ENCODE data around the gene GALNT1.
"Not testable (repeated sequence)": the region's sequence is repeated elsewhere in the genome, so short reads cannot be mapped to it uniquely, and the experiment has no call there.

GALNT1 gene

GRCh38 chr18:35581546-35581897, at the start of gene GALNT1:
Gene GALNT1, plus strand, starts transcription at chr18:35581740. Its CDS starts 72,923 bp downstream, at chr18:35654663.
- DNase-seq = no peak

GRCh38 chr18:35533916-35534405, 47.6 kb upstream of the GALNT1 start:
- no peak for DNase-seq

GRCh38 chr18:35535297-35535696, 46.2 kb upstream of the GALNT1 start:
- DNase-seq = no peak

GRCh38 chr18:35542356-35542755, 39.2 kb upstream of the GALNT1 start:
- no peak for DNase-seq

GRCh38 chr18:35547008-35547605, 34.4 kb upstream of the GALNT1 start:
- no peak for DNase-seq

- DNase-seq = no peak
Observed at GRCh38 chr18:35549564-35549963, 32.0 kb upstream of the GALNT1 start.

GRCh38 chr18:35553300-35553699, 28.2 kb upstream of the GALNT1 start:
- no peak for DNase-seq

- DNase-seq = not testable (repeated sequence)
Observed at GRCh38 chr18:35555538-35555937, 26.0 kb upstream of the GALNT1 start.

- no peak for DNase-seq
Observed at GRCh38 chr18:35559867-35560266, 21.7 kb upstream of the GALNT1 start.

GRCh38 chr18:35564795-35565453, 16.6 kb upstream of the GALNT1 start:
- no peak for DNase-seq

- no peak for DNase-seq
Observed at GRCh38 chr18:35566019-35566418, 15.5 kb upstream of the GALNT1 start.

GRCh38 chr18:35570182-35570581, 11.4 kb upstream of the GALNT1 start:
- no peak for DNase-seq

- no peak for DNase-seq
Observed at GRCh38 chr18:35571138-35571537, 10.4 kb upstream of the GALNT1 start.

GRCh38 chr18:35572644-35573043, 8.9 kb upstream of the GALNT1 start:
- DNase-seq = no peak

GRCh38 chr18:35573531-35573930, 8.0 kb upstream of the GALNT1 start:
- no peak for DNase-seq

GRCh38 chr18:35576240-35576845, 5.2 kb upstream of the GALNT1 start:
- DNase-seq = not testable (repeated sequence)

- no peak for DNase-seq
Observed at GRCh38 chr18:35577045-35577848, 4.3 kb upstream of the GALNT1 start.

- no peak for DNase-seq
Observed at GRCh38 chr18:35578481-35578880, 3.1 kb upstream of the GALNT1 start.

GRCh38 chr18:35578936-35579335, 2.6 kb upstream of the GALNT1 start:
- no peak for DNase-seq

- peak; percentile 54 for DNase-seq
Observed at GRCh38 chr18:35580701-35581539, 620 bp upstream of the GALNT1 start.

- DNase-seq = no peak
Observed at GRCh38 chr18:35581898-35582641, 530 bp downstream of the GALNT1 start.
